ENCODE data around the gene PLIN3. TPM values are rescaled to one million over a fixed set of nuclear protein-coding genes. Genes with fewer than 3 reads are reported as not detected.
"Not testable (repeated sequence)": the region's sequence is repeated elsewhere in the genome, so short reads cannot be mapped to it uniquely, and the experiment has no call there.

The PLIN3 gene
- total and polyA plus RNA-seq, 2 donors (not counting 3 experiments of a cell fraction or from before 2014, with no cell fraction given) = 76.8 to 88.9 TPM

DNA sequence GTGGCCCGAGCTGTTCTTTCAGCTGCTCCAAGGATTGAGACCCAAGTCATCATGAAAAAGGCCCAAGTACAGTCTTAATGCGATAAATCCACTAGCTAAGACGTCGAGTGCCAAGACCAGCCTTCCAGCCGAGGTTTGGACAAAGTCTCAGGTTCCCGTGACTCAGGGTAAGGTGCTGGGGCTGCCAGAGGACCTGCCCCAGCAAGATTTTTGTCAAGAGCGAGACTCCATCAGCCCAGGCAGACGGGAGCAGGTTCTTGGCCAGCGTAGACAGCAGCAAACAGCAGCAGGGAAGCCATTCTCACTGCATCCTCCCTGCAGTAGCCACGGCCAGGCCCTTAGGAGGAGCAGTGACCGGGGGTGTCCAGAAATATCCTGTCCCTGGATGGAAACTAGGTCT lies 72.5 kb downstream of the PLIN3 start:
- no peak for FAIRE-seq
- no TSS peak for BruUV-seq (replicated peaks)
- ChIA-PET CTCF (interaction anchor here (1.7 kb wide), 1 partner anchor 57 kb away, joined by 3 read pairs; no protein-coding TSS in a partner anchor), POLR2A (no interaction called here)
- peaks cover 47% of the 10 kb centered on the region for H3K79me2 ChIP-seq (ENCODE audit: control insufficient read depth, insufficient read depth, low read length)
- H3K9me3 ChIP-seq (replicated peaks; ENCODE audit: control insufficient read depth, insufficient read depth, low read length) = no peaks in the 10 kb centered on the region
- no peak overlapping the region for H3K4me3 ChIP-seq (replicated peaks in 1 of 3; ENCODE audit: insufficient read depth in 1 of 3, low read depth in 1 of 3, low read length in 3 of 3)
- peaks cover 2 to 9% of the 10 kb centered on the region in 2 experiments for H3K36me3 ChIP-seq (ENCODE audit: control insufficient read depth in 2 of 2, extremely low read depth in 1 of 2, insufficient read depth in 2 of 2, low read length in 2 of 2)
- intact Hi-C loops (cut with micrococcal nuclease) = no loop called here
- H3K4me1 ChIP-seq (ENCODE audit: control insufficient read depth, extremely low read depth, insufficient read depth, low read length) = peaks cover 8% of the 10 kb centered on the region
- no peak overlapping the region for H2AFZ ChIP-seq (ENCODE audit: low read depth, low read length)
- TF ChIP-seq EZH2 (IDR thresholded peaks at IDR 0.05; ENCODE audit: borderline replicate concordance, low read depth, low read length, severe bottlenecking) = no peak
- TF ChIP-seq, protein P1, sequence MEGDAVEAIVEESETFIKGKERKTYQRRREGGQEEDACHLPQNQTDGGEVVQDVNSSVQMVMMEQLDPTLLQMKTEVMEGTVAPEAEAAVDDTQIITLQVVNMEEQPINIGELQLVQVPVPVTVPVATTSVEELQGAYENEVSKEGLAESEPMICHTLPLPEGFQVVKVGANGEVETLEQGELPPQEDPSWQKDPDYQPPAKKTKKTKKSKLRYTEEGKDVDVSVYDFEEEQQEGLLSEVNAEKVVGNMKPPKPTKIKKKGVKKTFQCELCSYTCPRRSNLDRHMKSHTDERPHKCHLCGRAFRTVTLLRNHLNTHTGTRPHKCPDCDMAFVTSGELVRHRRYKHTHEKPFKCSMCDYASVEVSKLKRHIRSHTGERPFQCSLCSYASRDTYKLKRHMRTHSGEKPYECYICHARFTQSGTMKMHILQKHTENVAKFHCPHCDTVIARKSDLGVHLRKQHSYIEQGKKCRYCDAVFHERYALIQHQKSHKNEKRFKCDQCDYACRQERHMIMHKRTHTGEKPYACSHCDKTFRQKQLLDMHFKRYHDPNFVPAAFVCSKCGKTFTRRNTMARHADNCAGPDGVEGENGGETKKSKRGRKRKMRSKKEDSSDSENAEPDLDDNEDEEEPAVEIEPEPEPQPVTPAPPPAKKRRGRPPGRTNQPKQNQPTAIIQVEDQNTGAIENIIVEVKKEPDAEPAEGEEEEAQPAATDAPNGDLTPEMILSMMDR (IDR thresholded peaks at IDR 0.05; ENCODE audit: extremely low read depth in 1 of 2, insufficient read depth in 1 of 2, low read depth in 1 of 2, low read length in 2 of 2) = no peak
- TF ChIP-seq POLR2AphosphoS5 (IDR thresholded peaks at IDR 0.05; ENCODE audit: insufficient read depth, low read depth, low read length) = no peak
- TF ChIP-seq GATA2 (IDR thresholded peaks at IDR 0.05; ENCODE audit: insufficient read depth, insufficient read length, low read depth, low read length) = no peak
- no peak for TF ChIP-seq FOS (IDR thresholded peaks at IDR 0.05; ENCODE audit: borderline replicate concordance, insufficient read depth, low read length)
- no peak for TF ChIP-seq POLR2A (IDR thresholded peaks at IDR 0.05; ENCODE audit: low read depth, low read length)
- TF ChIP-seq MYC (IDR thresholded peaks at IDR 0.05; ENCODE audit: low read depth, low read length) = no peak
- TF ChIP-seq JUN (IDR thresholded peaks at IDR 0.05; ENCODE audit: borderline replicate concordance, insufficient read depth, insufficient read length, low read depth) = no peak
- TF ChIP-seq, protein P2, sequence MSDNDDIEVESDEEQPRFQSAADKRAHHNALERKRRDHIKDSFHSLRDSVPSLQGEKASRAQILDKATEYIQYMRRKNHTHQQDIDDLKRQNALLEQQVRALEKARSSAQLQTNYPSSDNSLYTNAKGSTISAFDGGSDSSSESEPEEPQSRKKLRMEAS (IDR thresholded peaks at IDR 0.05; ENCODE audit: insufficient read depth, insufficient read length) = no peak
- H4K20me1 ChIP-seq (replicated peaks; ENCODE audit: control insufficient read depth, extremely low read depth, insufficient read depth, low read length) = no peaks in the 10 kb centered on the region
- dilution Hi-C loops (cut with MboI; ENCODE audit: extremely low pct_ligation_motif_present, low sequenced_read_pairs) = no loop called here
- no peaks in the 10 kb centered on the region for H3K27me3 ChIP-seq (ENCODE audit: control insufficient read depth in 2 of 2, insufficient read depth in 2 of 2, low read length in 2 of 2)
- H3K9ac ChIP-seq (replicated peaks; ENCODE audit: extremely low read depth, insufficient read depth, low read length) = no peak overlapping the region
- H3K27ac ChIP-seq (ENCODE audit: insufficient read depth, low read depth, low read length) = no peak overlapping the region
- no peak overlapping the region for H3K4me2 ChIP-seq (ENCODE audit: insufficient read depth, low read length)
- DNase-seq (ENCODE audit: low read depth, low spot score) = no peak
- no peaks in the 10 kb centered on the region for H3K9me1 ChIP-seq (replicated peaks; ENCODE audit: control insufficient read depth, extremely low read depth, insufficient read depth, low read length)

DNA sequence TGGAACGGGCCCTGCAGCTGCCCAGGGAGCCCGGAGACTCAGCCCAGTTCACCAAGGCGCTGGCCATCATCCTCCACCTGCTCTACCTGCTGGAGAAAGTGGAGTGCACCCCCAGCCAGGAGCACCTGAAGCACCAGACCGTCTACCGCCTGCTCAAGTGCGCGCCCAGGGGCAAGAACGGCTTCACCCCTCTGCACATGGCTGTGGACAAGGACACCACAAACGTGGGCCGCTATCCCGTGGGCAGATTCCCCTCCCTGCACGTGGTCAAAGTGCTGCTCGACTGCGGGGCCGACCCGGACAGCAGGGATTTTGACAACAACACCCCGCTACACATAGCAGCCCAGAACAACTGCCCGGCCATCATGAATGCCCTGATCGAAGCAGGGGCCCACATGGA lies 74.2 kb downstream of the PLIN3 start:
- H3K4me1 ChIP-seq (ENCODE audit: control insufficient read depth, extremely low read depth, insufficient read depth, low read length); intact Hi-C loops (cut with micrococcal nuclease); CTCF ChIA-PET; H3K9me3 ChIP-seq (replicated peaks; ENCODE audit: control insufficient read depth, insufficient read depth, low read length); BruUV-seq (replicated peaks); H3K9me1 ChIP-seq (replicated peaks; ENCODE audit: control insufficient read depth, extremely low read depth, insufficient read depth, low read length); H2AFZ ChIP-seq (ENCODE audit: low read depth, low read length); DNase-seq (ENCODE audit: low read depth, low spot score); H3K36me3 ChIP-seq (ENCODE audit: control insufficient read depth in 2 of 2, extremely low read depth in 1 of 2, insufficient read depth in 2 of 2, low read length in 2 of 2); dilution Hi-C loops (cut with MboI; ENCODE audit: extremely low pct_ligation_motif_present, low sequenced_read_pairs); H3K4me3 ChIP-seq (replicated peaks in 1 of 3; ENCODE audit: insufficient read depth in 1 of 3, low read depth in 1 of 3, low read length in 3 of 3); FAIRE-seq; H3K9ac ChIP-seq (replicated peaks; ENCODE audit: extremely low read depth, insufficient read depth, low read length); H3K27ac ChIP-seq (ENCODE audit: insufficient read depth, low read depth, low read length); H3K27me3 ChIP-seq (ENCODE audit: control insufficient read depth in 2 of 2, insufficient read depth in 2 of 2, low read length in 2 of 2); POLR2A ChIA-PET; H3K4me2 ChIP-seq (ENCODE audit: insufficient read depth, low read length); H4K20me1 ChIP-seq (replicated peaks; ENCODE audit: control insufficient read depth, extremely low read depth, insufficient read depth, low read length): not testable (repeated sequence)
- H3K79me2 ChIP-seq (ENCODE audit: control insufficient read depth, insufficient read depth, low read length) = peaks cover 47% of the 10 kb centered on the region

DNA sequence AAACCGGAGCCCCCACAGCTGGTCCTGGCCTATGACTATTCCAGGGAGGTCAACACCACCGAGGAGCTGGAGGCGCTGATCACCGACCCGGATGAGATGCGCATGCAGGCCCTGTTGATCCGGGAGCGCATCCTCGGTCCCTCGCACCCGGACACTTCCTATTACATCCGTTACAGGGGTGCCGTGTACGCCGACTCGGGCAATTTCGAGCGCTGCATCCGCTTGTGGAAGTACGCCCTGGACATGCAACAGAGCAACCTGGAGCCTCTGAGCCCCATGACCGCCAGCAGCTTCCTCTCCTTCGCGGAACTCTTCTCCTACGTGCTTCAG lies 74.6 kb downstream of the PLIN3 start:
- H2AFZ ChIP-seq (ENCODE audit: low read depth, low read length); intact Hi-C loops (cut with micrococcal nuclease); DNase-seq (ENCODE audit: low read depth, low spot score); H3K27me3 ChIP-seq (ENCODE audit: control insufficient read depth in 2 of 2, insufficient read depth in 2 of 2, low read length in 2 of 2); dilution Hi-C loops (cut with MboI; ENCODE audit: extremely low pct_ligation_motif_present, low sequenced_read_pairs); H3K9ac ChIP-seq (replicated peaks; ENCODE audit: extremely low read depth, insufficient read depth, low read length); H4K20me1 ChIP-seq (replicated peaks; ENCODE audit: control insufficient read depth, extremely low read depth, insufficient read depth, low read length); BruUV-seq (replicated peaks); FAIRE-seq; H3K9me3 ChIP-seq (replicated peaks; ENCODE audit: control insufficient read depth, insufficient read depth, low read length); H3K4me1 ChIP-seq (ENCODE audit: control insufficient read depth, extremely low read depth, insufficient read depth, low read length); H3K27ac ChIP-seq (ENCODE audit: insufficient read depth, low read depth, low read length); POLR2A ChIA-PET; H3K36me3 ChIP-seq (ENCODE audit: control insufficient read depth in 2 of 2, extremely low read depth in 1 of 2, insufficient read depth in 2 of 2, low read length in 2 of 2); H3K9me1 ChIP-seq (replicated peaks; ENCODE audit: control insufficient read depth, extremely low read depth, insufficient read depth, low read length): not testable (repeated sequence)
- Histone ChIP-seq H3K4me2 (ENCODE audit: insufficient read depth, low read length) (peak overlapping the region; percentile 67), H3K79me2 (ENCODE audit: control insufficient read depth, insufficient read depth, low read length) (peaks cover 47% of the 10 kb centered on the region), H3K4me3 (replicated peaks in 1 of 3; ENCODE audit: insufficient read depth in 1 of 3, low read depth in 1 of 3, low read length in 3 of 3) (peak overlapping the region in 1 of 3 experiments; percentile 88)
- CTCF ChIA-PET = interaction anchor here (5.6 kb wide), 1 partner anchor 61 kb away, joined by 362 read pairs; no protein-coding TSS in a partner anchor
